ENCODE measurements around the gene BMPR1B.

BMPR1B gene

GRCh38 chr4:94905511-94905910 lies 147.8 kb downstream of the BMPR1B start:
- in situ Hi-C loops (cut with HindIII; ENCODE audit: low sequenced_read_pairs) = no loop called here
- no peak for DNase-seq (ENCODE audit: low read depth)
- H3K4me3 ChIP-seq (ENCODE audit: low read depth, low read length) = no peak overlapping the region
- TF ChIP-seq CTCF (IDR thresholded peaks at IDR 0.05; ENCODE audit: low read depth, low read length, missing control alignments) = no peak

- H3K4me3 ChIP-seq (ENCODE audit: low read depth, low read length) = no peak overlapping the region
- TF ChIP-seq CTCF (IDR thresholded peaks at IDR 0.05; ENCODE audit: low read depth, low read length, missing control alignments) = no peak
- DNase-seq (ENCODE audit: low read depth) = peak; percentile 66
- in situ Hi-C loops (cut with HindIII; ENCODE audit: low sequenced_read_pairs) = no loop called here
Observed at GRCh38 chr4:94909645-94910044, 151.9 kb downstream of the BMPR1B start.

GRCh38 chr4:94911106-94911505 lies 153.4 kb downstream of the BMPR1B start:
- in situ Hi-C loops (cut with HindIII; ENCODE audit: low sequenced_read_pairs) = no loop called here
- H3K4me3 ChIP-seq (ENCODE audit: low read depth, low read length) = no peak overlapping the region
- no peak for DNase-seq (ENCODE audit: low read depth)
- TF ChIP-seq CTCF (IDR thresholded peaks at IDR 0.05; ENCODE audit: low read depth, low read length, missing control alignments) = no peak

- no peak for TF ChIP-seq CTCF (IDR thresholded peaks at IDR 0.05; ENCODE audit: low read depth, low read length, missing control alignments)
- no peak overlapping the region for H3K4me3 ChIP-seq (ENCODE audit: low read depth, low read length)
- no peak for DNase-seq (ENCODE audit: low read depth)
- in situ Hi-C loops (cut with HindIII; ENCODE audit: low sequenced_read_pairs) = no loop called here
Observed at GRCh38 chr4:94912606-94913005, 154.9 kb downstream of the BMPR1B start.

- no peak overlapping the region for H3K4me3 ChIP-seq (ENCODE audit: low read depth, low read length)
- no peak for DNase-seq (ENCODE audit: low read depth)
- TF ChIP-seq CTCF (IDR thresholded peaks at IDR 0.05; ENCODE audit: low read depth, low read length, missing control alignments) = no peak
- in situ Hi-C loops (cut with HindIII; ENCODE audit: low sequenced_read_pairs) = no loop called here
Observed at GRCh38 chr4:94913316-94913715, 155.6 kb downstream of the BMPR1B start.

GRCh38 chr4:94917146-94917545 lies 159.4 kb downstream of the BMPR1B start:
- no peak overlapping the region for H3K4me3 ChIP-seq (ENCODE audit: low read depth, low read length)
- DNase-seq (ENCODE audit: low read depth) = no peak
- in situ Hi-C loops (cut with HindIII; ENCODE audit: low sequenced_read_pairs) = no loop called here
- TF ChIP-seq CTCF (IDR thresholded peaks at IDR 0.05; ENCODE audit: low read depth, low read length, missing control alignments) = no peak

GRCh38 chr4:94918543-94918942 lies 160.8 kb downstream of the BMPR1B start:
- DNase-seq (ENCODE audit: low read depth) = no peak
- TF ChIP-seq CTCF (IDR thresholded peaks at IDR 0.05; ENCODE audit: low read depth, low read length, missing control alignments) = no peak
- in situ Hi-C loops (cut with HindIII; ENCODE audit: low sequenced_read_pairs) = no loop called here
- H3K4me3 ChIP-seq (ENCODE audit: low read depth, low read length) = no peak overlapping the region
